Skeletal muscle tissue (tissue), 4 donors: ENCODE measurements around the gene EXOC2. TPM values are rescaled to one million over a fixed set of nuclear protein-coding genes. Genes with fewer than 3 reads are reported as not detected.

Experiments used
- H3K27ac ChIP-seq: one replicate; pipeline ENCODE4 v1.7.0; 2013; ENCODE audit warnings: mild to moderate bottlenecking, low read depth, low read length, inconsistent platforms
- H3K27me3 ChIP-seq, 3 donors: one replicate each; pipeline ENCODE4 v1.7.0; 2013; ENCODE audit warnings: low read length in 3 of 3; ENCODE audit not compliant: control insufficient read depth in 3 of 3, insufficient read depth in 3 of 3
- H3K36me3 ChIP-seq, 3 donors: one replicate each; pipeline ENCODE4 v1.7.0; 2013; ENCODE audit warnings: low read length in 3 of 3; ENCODE audit not compliant: control insufficient read depth in 3 of 3, insufficient read depth in 3 of 3
- H3K4me1 ChIP-seq, 3 donors: one replicate each; pipeline ENCODE4 v1.7.0; 2013; ENCODE audit warnings: low read length in 3 of 3, mild to moderate bottlenecking in 3 of 3; ENCODE audit not compliant: control insufficient read depth in 3 of 3, insufficient read depth in 3 of 3
- H3K4me3 ChIP-seq, 3 donors: one replicate each; pipeline ENCODE4 v1.7.0; 2013; ENCODE audit warnings: low read length in 3 of 3
- H3K9ac ChIP-seq, 3 donors: one replicate each; pipeline ENCODE4 v1.7.0; 2013; ENCODE audit warnings: low read length in 3 of 3, mild to moderate bottlenecking in 3 of 3, moderate library complexity in 2 of 3, low read depth in 1 of 3
- H3K9me3 ChIP-seq, 3 donors: one replicate each; pipeline ENCODE4 v1.7.0; 2013; ENCODE audit warnings: low read length in 3 of 3; ENCODE audit not compliant: control insufficient read depth in 3 of 3
- total RNA-seq: library from RNA; depleted of rRNA; stranded (reverse); fragments of >200 nt; gene quantifications from one replicate; pipeline ENCODE4 v1.2.3, GENCODE V29; 2014
- donor health status: Osteomylitis.

Gene EXOC2
- total RNA-seq, 1 donor from 2014 or later = 26.6 TPM

GRCh38 chr6:604579-604978, 88.4 kb downstream of the EXOC2 start:
- H3K9ac ChIP-seq = no peak overlapping the region
- H3K4me1 ChIP-seq = no peaks in the 10 kb centered on the region
- no peaks in the 10 kb centered on the region for H3K27me3 ChIP-seq
- no peaks in the 10 kb centered on the region for H3K9me3 ChIP-seq
- H3K4me3 ChIP-seq = no peak overlapping the region
- H3K27ac ChIP-seq = no peak overlapping the region
- H3K36me3 ChIP-seq = peaks cover 3 to 10% (median 7%) of the 10 kb centered on the region in 3 donors

- H3K4me1 ChIP-seq = no peaks in the 10 kb centered on the region
- H3K4me3 ChIP-seq = no peak overlapping the region
- H3K36me3 ChIP-seq = peaks cover 3 to 10% (median 7%) of the 10 kb centered on the region in 3 donors
- H3K27me3 ChIP-seq = no peaks in the 10 kb centered on the region
- no peaks in the 10 kb centered on the region for H3K9me3 ChIP-seq
- H3K27ac ChIP-seq = no peak overlapping the region
- H3K9ac ChIP-seq = no peak overlapping the region
Measured at GRCh38 chr6:603265-603664, 89.7 kb downstream of the EXOC2 start.

- no peak overlapping the region for H3K4me3 ChIP-seq
- peaks cover 5 to 9% (median 9%) of the 10 kb centered on the region in 3 donors for H3K36me3 ChIP-seq
- H3K9ac ChIP-seq = no peak overlapping the region
- H3K27me3 ChIP-seq = no peaks in the 10 kb centered on the region
- no peaks in the 10 kb centered on the region for H3K9me3 ChIP-seq
- H3K27ac ChIP-seq = no peak overlapping the region
- no peaks in the 10 kb centered on the region for H3K4me1 ChIP-seq
Measured at GRCh38 chr6:599576-600448, 93.1 kb downstream of the EXOC2 start.

GRCh38 chr6:593907-594212, 99.1 kb downstream of the EXOC2 start:
- no peak overlapping the region for H3K9ac ChIP-seq
- H3K4me1 ChIP-seq = no peaks in the 10 kb centered on the region
- H3K27ac ChIP-seq = no peak overlapping the region
- H3K27me3 ChIP-seq = no peaks in the 10 kb centered on the region
- no peak overlapping the region for H3K4me3 ChIP-seq
- H3K36me3 ChIP-seq = peaks cover 8 to 25% (median 12%) of the 10 kb centered on the region in 3 donors
- no peaks in the 10 kb centered on the region for H3K9me3 ChIP-seq

GRCh38 chr6:593139-593906, 99.6 kb downstream of the EXOC2 start:
- Histone ChIP-seq H3K27me3 (no peaks in the 10 kb centered on the region), H3K27ac (no peak overlapping the region), H3K9me3 (no peaks in the 10 kb centered on the region), H3K9ac (no peak overlapping the region), H3K4me3 (no peak overlapping the region), H3K36me3 (peaks cover 8 to 27% (median 12%) of the 10 kb centered on the region in 3 donors), H3K4me1 (no peaks in the 10 kb centered on the region)

- Histone ChIP-seq H3K27ac (no peak overlapping the region), H3K9me3 (no peaks in the 10 kb centered on the region), H3K27me3 (no peaks in the 10 kb centered on the region), H3K9ac (no peak overlapping the region), H3K4me3 (no peak overlapping the region), H3K36me3 (peaks cover 3 to 17% (median 7%) of the 10 kb centered on the region in 3 donors), H3K4me1 (no peaks in the 10 kb centered on the region)
Measured at GRCh38 chr6:589090-589489, 103.8 kb downstream of the EXOC2 start.

- Histone ChIP-seq H3K27me3 (no peaks in the 10 kb centered on the region), H3K4me3 (no peak overlapping the region), H3K4me1 (peaks cover 2 to 4% (median 3%) of the 10 kb centered on the region in 3 donors), H3K27ac (no peak overlapping the region), H3K9ac (no peak overlapping the region), H3K9me3 (no peaks in the 10 kb centered on the region), H3K36me3 (peaks cover 0 to 10% (median 0%) of the 10 kb centered on the region in 3 donors)
Measured at GRCh38 chr6:586553-586952, 106.4 kb downstream of the EXOC2 start.

- no peak overlapping the region for H3K4me3 ChIP-seq
- H3K9me3 ChIP-seq = no peaks in the 10 kb centered on the region
- no peak overlapping the region for H3K27ac ChIP-seq
- no peak overlapping the region for H3K9ac ChIP-seq
- H3K4me1 ChIP-seq = peaks cover 2 to 4% (median 3%) of the 10 kb centered on the region in 3 donors
- H3K36me3 ChIP-seq = peaks cover 0 to 1% (median 0%) of the 10 kb centered on the region in 3 donors
- no peaks in the 10 kb centered on the region for H3K27me3 ChIP-seq
Measured at GRCh38 chr6:583635-584034, 109.3 kb downstream of the EXOC2 start.

- H3K9me3 ChIP-seq = no peaks in the 10 kb centered on the region
- no peak overlapping the region for H3K27ac ChIP-seq
- no peaks in the 10 kb centered on the region for H3K36me3 ChIP-seq
- no peaks in the 10 kb centered on the region for H3K27me3 ChIP-seq
- peaks cover 2 to 4% (median 3%) of the 10 kb centered on the region in 3 donors for H3K4me1 ChIP-seq
- no peak overlapping the region for H3K4me3 ChIP-seq
- no peak overlapping the region for H3K9ac ChIP-seq
Measured at GRCh38 chr6:583116-583515, 109.8 kb downstream of the EXOC2 start.

GRCh38 chr6:582370-582769, 110.6 kb downstream of the EXOC2 start:
- Histone ChIP-seq H3K4me3 (no peak overlapping the region), H3K27ac (no peak overlapping the region), H3K9ac (no peak overlapping the region), H3K27me3 (no peaks in the 10 kb centered on the region), H3K9me3 (no peaks in the 10 kb centered on the region), H3K36me3 (no peaks in the 10 kb centered on the region), H3K4me1 (peaks cover 2 to 4% (median 3%) of the 10 kb centered on the region in 3 donors)
